CD14-positive monocyte (primary cell): ENCODE results near the gene CAMTA1. TPM values are rescaled to one million over a fixed set of nuclear protein-coding genes. Genes with fewer than 3 reads are reported as not detected.

ENCODE experiments used
- DNase-seq, 3 donors: peaks; one replicate each; pipeline ENCODE4 v3.0.0-alpha.2; 2011 to 2022
- H2AFZ ChIP-seq: 2 replicates; pipeline ENCODE4 v1.6.0; 2012; ENCODE audit warnings: mild to moderate bottlenecking, low read depth, low read length, inconsistent platforms; ENCODE audit not compliant: insufficient read depth, poor library complexity, severe bottlenecking
- H3K27ac ChIP-seq, 2 donors: 1 replicate in 1 of 2; 2 replicates in 1 of 2; pipeline ENCODE4 v1.5.1; 2012 to 2013; ENCODE audit warnings: low read length in 2 of 2, control low read depth in 1 of 2, inconsistent platforms in 1 of 2, low read depth in 1 of 2, mild to moderate bottlenecking in 1 of 2
- H3K27me3 ChIP-seq, 2 donors: one replicate each; pipeline versions ENCODE4 v1.6.0 to v1.6.1; 2011 to 2013; ENCODE audit warnings: low read length in 2 of 2; ENCODE audit not compliant: control insufficient read depth in 2 of 2, insufficient read depth in 2 of 2
- H3K36me3 ChIP-seq, 2 donors: replicated peaks in 1 of 2; 1 replicate in 1 of 2; 2 replicates in 1 of 2; pipeline versions ENCODE4 v1.5.1 to v1.6.1; 2012 to 2013; ENCODE audit warnings: low read length in 2 of 2, control low read depth in 1 of 2, inconsistent platforms in 1 of 2, mild to moderate bottlenecking in 1 of 2; ENCODE audit not compliant: insufficient read depth in 2 of 2, control insufficient read depth in 1 of 2
- H3K4me1 ChIP-seq, 2 donors: 1 replicate in 1 of 2; 2 replicates in 1 of 2; pipeline versions ENCODE4 v1.5.1 to v1.6.1; 2012 to 2013; ENCODE audit warnings: low read length in 2 of 2, control low read depth in 1 of 2, inconsistent platforms in 1 of 2, mild to moderate bottlenecking in 1 of 2, moderate library complexity in 1 of 2; ENCODE audit not compliant: insufficient read depth in 2 of 2, control insufficient read depth in 1 of 2
- H3K4me2 ChIP-seq: replicated peaks from 2 replicates; pipeline ENCODE3; 2012; ENCODE audit warnings: low read length, moderate library complexity, mild to moderate bottlenecking; ENCODE audit not compliant: poor library complexity, severe bottlenecking; ENCODE audit errors: extremely low read depth
- H3K4me3 ChIP-seq, 3 experiments: fragments of 200-600 bp in 1 of 3; sonication (generic) in 1 of 3; replicated peaks in 1 of 3; 1 replicate in 2 of 3; 2 replicates in 1 of 3; pipeline ENCODE4 v1.5.1; 2011 to 2013; ENCODE audit warnings: low read length in 3 of 3, mild to moderate bottlenecking in 3 of 3, control low read depth in 2 of 3, low read depth in 2 of 3, inconsistent platforms in 1 of 3, moderate library complexity in 1 of 3
- H3K79me2 ChIP-seq: 2 replicates; pipeline ENCODE4 v1.6.0; 2012; ENCODE audit warnings: mild to moderate bottlenecking, control low read depth, inconsistent platforms, low read length, moderate library complexity; ENCODE audit not compliant: insufficient read depth
- H3K9ac ChIP-seq: 2 replicates; pipeline ENCODE4 v1.6.0; 2017; ENCODE audit warnings: low read length, mild to moderate bottlenecking; ENCODE audit not compliant: insufficient read depth, poor library complexity, severe bottlenecking
- H3K9me3 ChIP-seq, 2 donors: replicated peaks in 1 of 2; 1 replicate in 1 of 2; 2 replicates in 1 of 2; pipeline versions ENCODE4 v1.5.1 to v1.6.1; 2012 to 2013; ENCODE audit warnings: low read length in 2 of 2, control low read depth in 1 of 2; ENCODE audit not compliant: control insufficient read depth in 1 of 2, insufficient read depth in 1 of 2
- H4K20me1 ChIP-seq: 2 replicates; pipeline ENCODE4 v1.6.0; 2012; ENCODE audit warnings: mild to moderate bottlenecking, low read length, control low read depth, moderate library complexity; ENCODE audit not compliant: insufficient read depth
- H3K27ac Mint-ChIP-seq, 7 donors: one replicate each; pipeline ENCODE4 v1.8.0; 2020; ENCODE audit warnings: mild to moderate bottlenecking in 7 of 7, mixed read lengths in 7 of 7, moderate library complexity in 6 of 7, inconsistent platforms in 2 of 7
- H3K27me3 Mint-ChIP-seq, 3 donors: one replicate each; pipeline ENCODE4 v1.8.0; 2021 to 2022; ENCODE audit warnings: low read depth in 3 of 3, mild to moderate bottlenecking in 3 of 3, mixed read lengths in 3 of 3, moderate library complexity in 3 of 3, inconsistent platforms in 1 of 3
- H3K36me3 Mint-ChIP-seq, 2 donors: one replicate each; pipeline ENCODE4 v1.8.0; 2020; ENCODE audit warnings: mixed read lengths in 2 of 2, inconsistent platforms in 1 of 2, mild to moderate bottlenecking in 1 of 2
- H3K4me1 Mint-ChIP-seq: one replicate; pipeline ENCODE4 v1.8.0; 2020; ENCODE audit warnings: mild to moderate bottlenecking, mixed read lengths
- H3K4me3 Mint-ChIP-seq, 2 donors: one replicate each; pipeline ENCODE4 v1.8.0; 2020; ENCODE audit warnings: mild to moderate bottlenecking in 2 of 2, mixed read lengths in 2 of 2, moderate library complexity in 1 of 2
- H3K9me3 Mint-ChIP-seq, 7 donors: one replicate each; pipeline ENCODE4 v1.8.0; 2020 to 2022; ENCODE audit warnings: mixed read lengths in 7 of 7, mild to moderate bottlenecking in 6 of 7, moderate library complexity in 6 of 7, inconsistent platforms in 2 of 7
- WGBS: methylation state at CpG from one replicate; pipeline ENCODE4 v1.1.5; 2013; ENCODE audit warnings: missing lambda C conversion rate; ENCODE audit not compliant: insufficient coverage; 5-methylcytosine and 5-hydroxymethylcytosine counted together
- intact Hi-C, 2 donors: fragments of 100-400 bp; cut with micrococcal nuclease; formaldehyde crosslinking; loops; one replicate each; pipeline versions ENCODE4 v1.15.0 to v1.15.1; 2023
- polyA plus RNA-seq, 3 donors: library from polyadenylated mRNA; depleted of rRNA in 1 of 3; unstranded in 2 of 3; stranded (reverse) in 1 of 3; fragments of 300-500 nt in 2 of 3; fragments of >200 nt in 1 of 3; fragmentation: Illumina TruSeq in 2 of 3; gene quantifications; 1 replicate in 2 of 3; 2 replicates in 1 of 3; pipeline ENCODE4 v1.2.3, GENCODE V29; 2012 to 2021
- TF ChIP-seq, protein P1 (sequence below): fragments of 200-600 bp; IDR thresholded peaks from one replicate; pipeline ENCODE4 v1.8.0; 2022; ENCODE audit warnings: antibody characterized with exemption, mild to moderate bottlenecking

The CAMTA1 gene
- polyA plus RNA-seq, 3 donors: 52.0 to 89.6 (median 78.3) TPM

DNA sequence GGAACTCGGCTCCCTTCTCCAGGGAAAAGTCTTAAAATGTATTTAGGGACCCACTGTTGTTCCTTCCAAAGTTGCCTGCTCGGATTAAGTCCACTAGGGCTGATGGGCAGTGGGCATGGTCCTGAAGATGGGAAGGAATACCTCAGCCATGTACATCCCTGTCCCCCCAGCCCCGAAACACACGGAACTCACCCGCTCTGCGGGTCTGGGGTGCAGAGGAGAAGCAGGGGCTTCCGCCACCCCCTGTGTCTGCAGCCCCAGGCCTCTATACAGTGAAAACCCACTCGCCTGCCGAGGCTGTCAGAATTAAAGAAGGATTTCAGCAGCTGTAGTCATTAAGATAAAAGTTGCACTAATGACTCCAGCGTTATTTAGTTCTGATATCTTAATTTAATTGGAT is 773.2 kb downstream of the CAMTA1 start:
- H3K4me3 ChIP-seq: no peak overlapping the region
- Mint-ChIP-seq H3K4me3 (no peak overlapping the region), H3K9me3 (peaks cover 0 to 6% (median 4%) of the 10 kb centered on the region in 7 donors), H3K27me3 (peaks cover 5 to 15% (median 7%) of the 10 kb centered on the region in 3 donors), H3K27ac (no peak overlapping the region), H3K4me1 (peaks cover 2% of the 10 kb centered on the region), H3K36me3 (no peaks in the 10 kb centered on the region)
- H3K27ac ChIP-seq: no peak overlapping the region
- H2AFZ ChIP-seq: no peak overlapping the region
- H3K27me3 ChIP-seq: no peaks in the 10 kb centered on the region
- no peak overlapping the region for H3K4me2 ChIP-seq
- H3K9ac ChIP-seq: no peak overlapping the region
- no peaks in the 10 kb centered on the region for H3K9me3 ChIP-seq
- TF ChIP-seq, protein P1, sequence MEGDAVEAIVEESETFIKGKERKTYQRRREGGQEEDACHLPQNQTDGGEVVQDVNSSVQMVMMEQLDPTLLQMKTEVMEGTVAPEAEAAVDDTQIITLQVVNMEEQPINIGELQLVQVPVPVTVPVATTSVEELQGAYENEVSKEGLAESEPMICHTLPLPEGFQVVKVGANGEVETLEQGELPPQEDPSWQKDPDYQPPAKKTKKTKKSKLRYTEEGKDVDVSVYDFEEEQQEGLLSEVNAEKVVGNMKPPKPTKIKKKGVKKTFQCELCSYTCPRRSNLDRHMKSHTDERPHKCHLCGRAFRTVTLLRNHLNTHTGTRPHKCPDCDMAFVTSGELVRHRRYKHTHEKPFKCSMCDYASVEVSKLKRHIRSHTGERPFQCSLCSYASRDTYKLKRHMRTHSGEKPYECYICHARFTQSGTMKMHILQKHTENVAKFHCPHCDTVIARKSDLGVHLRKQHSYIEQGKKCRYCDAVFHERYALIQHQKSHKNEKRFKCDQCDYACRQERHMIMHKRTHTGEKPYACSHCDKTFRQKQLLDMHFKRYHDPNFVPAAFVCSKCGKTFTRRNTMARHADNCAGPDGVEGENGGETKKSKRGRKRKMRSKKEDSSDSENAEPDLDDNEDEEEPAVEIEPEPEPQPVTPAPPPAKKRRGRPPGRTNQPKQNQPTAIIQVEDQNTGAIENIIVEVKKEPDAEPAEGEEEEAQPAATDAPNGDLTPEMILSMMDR: no peak
- no peaks in the 10 kb centered on the region for H3K4me1 ChIP-seq
- intact Hi-C loops: no loop called here
- no peaks in the 10 kb centered on the region for H3K79me2 ChIP-seq
- no peaks in the 10 kb centered on the region for H4K20me1 ChIP-seq
- 90% methylated on average over 5 of the region's 10 CpGs for WGBS
- H3K36me3 ChIP-seq: no peaks in the 10 kb centered on the region
- DNase-seq: no peak

DNA sequence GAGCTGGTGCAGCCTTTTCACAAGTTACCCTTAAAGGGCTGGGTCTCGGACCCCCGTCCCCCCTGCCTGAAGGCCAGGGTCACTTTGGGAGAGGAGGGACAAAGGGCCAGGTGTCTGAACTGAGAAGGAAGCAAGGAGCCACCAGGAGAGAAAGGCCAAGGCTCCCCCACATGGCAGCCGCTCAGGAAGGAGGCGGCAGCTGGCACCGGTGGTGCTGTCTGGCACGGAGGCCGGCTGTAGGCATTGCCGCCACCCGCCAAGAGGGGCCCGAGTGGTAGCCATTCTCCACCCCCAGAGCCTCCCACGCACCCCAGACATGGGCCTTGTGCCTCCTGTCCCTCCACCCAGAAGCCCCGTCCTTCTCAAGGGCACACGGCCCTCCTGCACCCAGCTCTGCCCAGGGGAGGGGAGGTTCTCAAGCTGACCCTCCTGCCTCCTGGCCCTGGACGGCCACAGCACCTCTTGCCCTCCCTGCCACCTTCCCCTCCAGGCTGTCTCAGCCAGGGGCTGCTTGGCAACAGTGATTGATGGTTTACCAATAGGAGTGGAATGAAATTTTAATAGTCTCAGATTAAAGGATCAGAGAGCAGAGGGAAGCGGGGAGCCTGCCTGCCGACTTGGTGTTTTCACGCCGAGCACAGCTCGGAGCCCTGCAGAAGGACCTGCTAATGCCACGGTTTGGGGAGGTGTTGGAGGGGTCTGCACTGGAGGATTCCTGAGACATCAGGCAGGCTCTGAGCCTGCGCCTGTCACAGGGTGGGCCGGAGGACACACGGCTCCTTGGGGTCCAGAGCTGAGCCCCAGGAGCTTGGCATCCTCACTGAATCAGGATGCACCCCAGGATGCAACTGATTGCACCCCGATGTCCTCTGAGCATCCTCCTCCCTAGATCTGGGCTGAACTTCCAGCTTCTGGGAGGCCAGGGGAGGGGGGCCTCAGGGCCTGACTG is 773.9 kb downstream of the CAMTA1 start:
- Mint-ChIP-seq H3K27me3 (peaks cover 5 to 14% (median 7%) of the 10 kb centered on the region in 3 donors), H3K4me3 (no peak overlapping the region), H3K9me3 (peaks cover 0 to 6% (median 3%) of the 10 kb centered on the region in 7 donors), H3K4me1 (peaks cover 2% of the 10 kb centered on the region), H3K27ac (no peak overlapping the region), H3K36me3 (no peaks in the 10 kb centered on the region)
- Histone ChIP-seq H3K27ac (no peak overlapping the region), H3K4me1 (no peaks in the 10 kb centered on the region), H3K4me2 (no peak overlapping the region), H3K9ac (no peak overlapping the region), H4K20me1 (no peaks in the 10 kb centered on the region), H3K27me3 (no peaks in the 10 kb centered on the region), H3K79me2 (no peaks in the 10 kb centered on the region), H3K4me3 (no peak overlapping the region), H2AFZ (no peak overlapping the region), H3K9me3 (no peaks in the 10 kb centered on the region), H3K36me3 (no peaks in the 10 kb centered on the region)
- intact Hi-C loops: no loop called here
- TF ChIP-seq, protein P1: no peak
- WGBS: 89% methylated on average over 22 of the region's 24 CpGs
- no peak for DNase-seq
